HepG2 (cell line): ENCODE results near the gene NAGA. TPM values are rescaled to one million over a fixed set of nuclear protein-coding genes. Genes with fewer than 3 reads are reported as not detected.

ENCODE experiments used
- BORCS8-MEF2B ChIP-seq: sonication (generic); formaldehyde crosslinking; IDR thresholded peaks from 2 replicates; pipeline ENCODE4 v1.8.0; 2022; ENCODE audit warnings: mild to moderate bottlenecking, missing genetic modification reagents
- KLF15 ChIP-seq: sonication (generic); formaldehyde crosslinking; IDR thresholded peaks from 2 replicates; pipeline ENCODE4 v1.8.1; 2023; ENCODE audit warnings: borderline replicate concordance, mild to moderate bottlenecking, inconsistent platforms, missing genetic modification reagents, mixed read lengths
- MED8 ChIP-seq: sonication (generic); formaldehyde crosslinking; IDR thresholded peaks from 2 replicates; pipeline ENCODE4 v1.8.1; 2023; ENCODE audit warnings: mild to moderate bottlenecking, missing genetic modification reagents; ENCODE audit not compliant: insufficient replicate concordance
- POGK ChIP-seq: sonication (generic); formaldehyde crosslinking; conservative IDR thresholded peaks from 2 replicates; pipeline ENCODE4 v1.8.0; 2022; ENCODE audit warnings: mild to moderate bottlenecking, moderate library complexity, missing genetic modification reagents
- RFX3 ChIP-seq: IDR thresholded peaks from 2 replicates; pipeline ENCODE4 v1.6.1; 2016; ENCODE audit warnings: missing biosample characterization, missing genetic modification reagents
- SMC3 ChIP-seq: IDR thresholded peaks from 2 replicates; pipeline ENCODE4 v1.6.1; 2011; ENCODE audit warnings: low read length, improper control_type of control experiment
- SSRP1 ChIP-seq: IDR thresholded peaks from 2 replicates; pipeline ENCODE4 v1.6.1; 2016; ENCODE audit warnings: control low read depth
- ZFP1 ChIP-seq: IDR thresholded peaks from 2 replicates; pipeline ENCODE4 v1.6.1; 2016
- polyA plus RNA-seq, 8 experiments: library from polyadenylated mRNA; depleted of rRNA in 3 of 8; stranded (reverse) in 7 of 8; unstranded in 1 of 8; fragments of >200 nt; fragmentation: Illumina TruSeq in 4 of 8; extraction: Trizol in 4 of 8; gene quantifications; 2 replicates each; pipeline versions ENCODE4 v1.2.1 to v1.2.3, GENCODE V29; 2011 to 2016; ENCODE audit warnings: low read depth in 4 of 8, missing spikeins in 1 of 8, mixed read lengths in 1 of 8; ENCODE audit not compliant: insufficient read depth in 1 of 8
- total RNA-seq, 5 experiments: library from RNA; depleted of rRNA; stranded (reverse); fragments of >200 nt; fragmentation: Illumina TruSeq; extraction: Trizol; gene quantifications; 2 replicates each; pipeline ENCODE4 v1.2.3, GENCODE V29; 2016; ENCODE audit warnings: low read depth in 1 of 5
- TF ChIP-seq, protein P1 (sequence below): sonication (generic); formaldehyde crosslinking; IDR thresholded peaks from 2 replicates; pipeline ENCODE4 v1.9.0; 2021; ENCODE audit warnings: missing genetic modification reagents, mild to moderate bottlenecking, borderline replicate concordance
- TF ChIP-seq, protein P2 (sequence below): sonication (generic); formaldehyde crosslinking; IDR thresholded peaks from 2 replicates; pipeline ENCODE4 v1.5.1; 2020; ENCODE audit warnings: mild to moderate bottlenecking, missing genetic modification reagents, borderline replicate concordance

Gene NAGA
- total and polyA plus RNA-seq, 2 of the 13 experiments (the other 11 are each of a cell fraction or from before 2014, with no cell fraction given): 15.1 to 23.4 TPM

DNA sequence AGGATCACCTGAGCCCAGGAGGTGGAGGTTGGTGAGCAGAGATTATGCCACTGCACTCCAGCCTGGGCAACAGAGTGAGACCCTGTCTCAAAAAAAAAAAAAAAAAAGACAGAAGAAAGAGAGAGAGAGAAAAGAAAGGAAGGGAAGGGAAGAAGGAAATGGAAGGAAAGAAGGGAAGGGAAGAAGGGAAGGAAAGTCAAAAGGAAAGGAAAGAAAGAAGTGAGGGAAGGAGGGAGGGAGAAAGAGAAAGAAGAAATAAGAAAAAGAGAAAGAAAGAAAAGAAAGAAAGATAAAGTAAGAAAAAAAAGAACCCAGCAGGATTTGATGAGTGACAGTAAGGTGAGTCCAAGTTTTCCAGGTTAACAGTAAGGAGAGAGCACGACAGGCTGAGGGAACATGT is 52.4 kb downstream of the NAGA start (continued):
- TF ChIP-seq, protein P1, sequence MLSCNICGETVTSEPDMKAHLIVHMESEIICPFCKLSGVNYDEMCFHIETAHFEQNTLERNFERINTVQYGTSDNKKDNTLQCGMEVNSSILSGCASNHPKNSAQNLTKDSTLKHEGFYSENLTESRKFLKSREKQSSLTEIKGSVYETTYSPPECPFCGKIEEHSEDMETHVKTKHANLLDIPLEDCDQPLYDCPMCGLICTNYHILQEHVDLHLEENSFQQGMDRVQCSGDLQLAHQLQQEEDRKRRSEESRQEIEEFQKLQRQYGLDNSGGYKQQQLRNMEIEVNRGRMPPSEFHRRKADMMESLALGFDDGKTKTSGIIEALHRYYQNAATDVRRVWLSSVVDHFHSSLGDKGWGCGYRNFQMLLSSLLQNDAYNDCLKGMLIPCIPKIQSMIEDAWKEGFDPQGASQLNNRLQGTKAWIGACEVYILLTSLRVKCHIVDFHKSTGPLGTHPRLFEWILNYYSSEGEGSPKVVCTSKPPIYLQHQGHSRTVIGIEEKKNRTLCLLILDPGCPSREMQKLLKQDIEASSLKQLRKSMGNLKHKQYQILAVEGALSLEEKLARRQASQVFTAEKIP (CRISPR knock-in tag): no peak
- TF ChIP-seq SMC3 (no peak), BORCS8-MEF2B (no peak), MED8 (no peak), ZFP1 (CRISPR knock-in tag) (no peak), POGK (CRISPR knock-in tag) (no peak), RFX3 (no peak), SSRP1 (CRISPR knock-in tag) (no peak), KLF15 (CRISPR knock-in tag) (no peak)
- TF ChIP-seq, protein P2, sequence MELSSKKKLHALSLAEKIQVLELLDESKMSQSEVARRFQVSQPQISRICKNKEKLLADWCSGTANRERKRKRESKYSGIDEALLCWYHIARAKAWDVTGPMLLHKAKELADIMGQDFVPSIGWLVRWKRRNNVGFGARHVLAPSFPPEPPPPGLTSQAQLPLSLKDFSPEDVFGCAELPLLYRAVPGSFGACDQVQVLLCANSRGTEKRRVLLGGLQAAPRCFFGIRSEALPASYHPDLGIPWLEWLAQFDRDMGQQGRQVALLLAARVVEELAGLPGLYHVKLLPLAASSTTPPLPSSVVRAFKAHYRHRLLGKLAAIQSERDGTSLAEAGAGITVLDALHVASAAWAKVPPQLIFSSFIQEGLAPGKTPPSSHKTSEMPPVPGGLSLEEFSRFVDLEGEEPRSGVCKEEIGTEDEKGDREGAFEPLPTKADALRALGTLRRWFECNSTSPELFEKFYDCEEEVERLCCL (CRISPR knock-in tag): no peak
- TF ChIP-seq, all 625 proteins: peak for 0
